Ishikawa (cell line): ENCODE data around the gene AVL9.

Source experiments
- CREB1 ChIP-seq: IDR thresholded peaks from 2 replicates; pipeline ENCODE4 v1.6.1; 2012; ENCODE audit warnings: low read depth
- EP300 ChIP-seq: IDR thresholded peaks from 2 replicates; pipeline ENCODE4 v1.6.1; 2012; ENCODE audit warnings: borderline replicate concordance
- FOXM1 ChIP-seq: IDR thresholded peaks from 2 replicates; pipeline ENCODE4 v1.6.1; 2012; ENCODE audit warnings: low read depth, borderline replicate concordance
- RAD21 ChIP-seq: IDR thresholded peaks from 2 replicates; pipeline ENCODE4 v1.6.1; 2012; ENCODE audit warnings: low read depth
- TAF1 ChIP-seq: IDR thresholded peaks from 2 replicates; pipeline ENCODE4 v1.6.1; 2012; ENCODE audit warnings: low read depth, mild to moderate bottlenecking
- TEAD4 ChIP-seq: IDR thresholded peaks from 2 replicates; pipeline ENCODE4 v1.6.1; 2012
- YY1 ChIP-seq: IDR thresholded peaks from 2 replicates; pipeline ENCODE4 v1.6.1; 2012; ENCODE audit warnings: low read depth
- ZBTB7A ChIP-seq: IDR thresholded peaks from 2 replicates; pipeline ENCODE4 v1.6.1; 2012; ENCODE audit warnings: low read depth
- TF ChIP-seq, protein P1 (sequence below): IDR thresholded peaks from 2 replicates; pipeline ENCODE4 v1.6.1; 2012
- TF ChIP-seq, protein P2 (sequence below): IDR thresholded peaks from 2 replicates; pipeline ENCODE4 v1.6.1; 2012; ENCODE audit warnings: low read depth, mild to moderate bottlenecking

DNA sequence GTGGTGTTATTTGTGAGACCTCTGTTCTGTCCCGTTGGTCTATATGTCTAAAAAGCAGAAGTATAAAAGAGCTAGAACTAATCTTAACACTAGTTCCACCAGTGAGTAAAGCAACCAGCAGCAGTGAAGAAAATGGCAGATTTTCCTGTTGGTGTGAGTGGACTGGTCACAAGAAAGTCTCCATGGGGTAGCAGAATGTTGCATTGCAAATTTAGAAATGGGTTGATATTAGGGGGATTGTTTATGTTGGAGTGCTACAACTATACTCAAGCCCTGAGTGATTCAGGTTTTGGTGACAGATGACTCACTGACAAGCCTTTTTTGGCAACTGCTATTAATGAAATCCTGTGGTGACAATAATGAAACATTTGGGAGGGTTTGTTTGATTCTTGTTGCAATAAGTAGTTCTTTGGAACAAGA is 5.6 kb downstream of the AVL9 start:
- TF ChIP-seq TEAD4 (no peak), EP300 (no peak), FOXM1 (no peak), TAF1 (no peak), RAD21 (no peak), ZBTB7A (no peak), YY1 (no peak), CREB1 (no peak)
- TF ChIP-seq, protein P1, sequence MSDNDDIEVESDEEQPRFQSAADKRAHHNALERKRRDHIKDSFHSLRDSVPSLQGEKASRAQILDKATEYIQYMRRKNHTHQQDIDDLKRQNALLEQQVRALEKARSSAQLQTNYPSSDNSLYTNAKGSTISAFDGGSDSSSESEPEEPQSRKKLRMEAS: no peak
- TF ChIP-seq, protein P2, sequence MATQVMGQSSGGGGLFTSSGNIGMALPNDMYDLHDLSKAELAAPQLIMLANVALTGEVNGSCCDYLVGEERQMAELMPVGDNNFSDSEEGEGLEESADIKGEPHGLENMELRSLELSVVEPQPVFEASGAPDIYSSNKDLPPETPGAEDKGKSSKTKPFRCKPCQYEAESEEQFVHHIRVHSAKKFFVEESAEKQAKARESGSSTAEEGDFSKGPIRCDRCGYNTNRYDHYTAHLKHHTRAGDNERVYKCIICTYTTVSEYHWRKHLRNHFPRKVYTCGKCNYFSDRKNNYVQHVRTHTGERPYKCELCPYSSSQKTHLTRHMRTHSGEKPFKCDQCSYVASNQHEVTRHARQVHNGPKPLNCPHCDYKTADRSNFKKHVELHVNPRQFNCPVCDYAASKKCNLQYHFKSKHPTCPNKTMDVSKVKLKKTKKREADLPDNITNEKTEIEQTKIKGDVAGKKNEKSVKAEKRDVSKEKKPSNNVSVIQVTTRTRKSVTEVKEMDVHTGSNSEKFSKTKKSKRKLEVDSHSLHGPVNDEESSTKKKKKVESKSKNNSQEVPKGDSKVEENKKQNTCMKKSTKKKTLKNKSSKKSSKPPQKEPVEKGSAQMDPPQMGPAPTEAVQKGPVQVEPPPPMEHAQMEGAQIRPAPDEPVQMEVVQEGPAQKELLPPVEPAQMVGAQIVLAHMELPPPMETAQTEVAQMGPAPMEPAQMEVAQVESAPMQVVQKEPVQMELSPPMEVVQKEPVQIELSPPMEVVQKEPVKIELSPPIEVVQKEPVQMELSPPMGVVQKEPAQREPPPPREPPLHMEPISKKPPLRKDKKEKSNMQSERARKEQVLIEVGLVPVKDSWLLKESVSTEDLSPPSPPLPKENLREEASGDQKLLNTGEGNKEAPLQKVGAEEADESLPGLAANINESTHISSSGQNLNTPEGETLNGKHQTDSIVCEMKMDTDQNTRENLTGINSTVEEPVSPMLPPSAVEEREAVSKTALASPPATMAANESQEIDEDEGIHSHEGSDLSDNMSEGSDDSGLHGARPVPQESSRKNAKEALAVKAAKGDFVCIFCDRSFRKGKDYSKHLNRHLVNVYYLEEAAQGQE: no peak
